Erythroblast (primary cell): Measurements from ENCODE around the gene DCST2.

Experiments used
- GATA1 ChIP-seq: IDR thresholded peaks from 2 replicates; pipeline ENCODE4 v1.6.1; 2011; ENCODE audit warnings: low read depth, mild to moderate bottlenecking, control low read depth, low read length, moderate library complexity
- POLR2A ChIP-seq: IDR thresholded peaks from 2 replicates; pipeline ENCODE4 v1.6.1; 2011; ENCODE audit warnings: mild to moderate bottlenecking, low read length

DNA sequence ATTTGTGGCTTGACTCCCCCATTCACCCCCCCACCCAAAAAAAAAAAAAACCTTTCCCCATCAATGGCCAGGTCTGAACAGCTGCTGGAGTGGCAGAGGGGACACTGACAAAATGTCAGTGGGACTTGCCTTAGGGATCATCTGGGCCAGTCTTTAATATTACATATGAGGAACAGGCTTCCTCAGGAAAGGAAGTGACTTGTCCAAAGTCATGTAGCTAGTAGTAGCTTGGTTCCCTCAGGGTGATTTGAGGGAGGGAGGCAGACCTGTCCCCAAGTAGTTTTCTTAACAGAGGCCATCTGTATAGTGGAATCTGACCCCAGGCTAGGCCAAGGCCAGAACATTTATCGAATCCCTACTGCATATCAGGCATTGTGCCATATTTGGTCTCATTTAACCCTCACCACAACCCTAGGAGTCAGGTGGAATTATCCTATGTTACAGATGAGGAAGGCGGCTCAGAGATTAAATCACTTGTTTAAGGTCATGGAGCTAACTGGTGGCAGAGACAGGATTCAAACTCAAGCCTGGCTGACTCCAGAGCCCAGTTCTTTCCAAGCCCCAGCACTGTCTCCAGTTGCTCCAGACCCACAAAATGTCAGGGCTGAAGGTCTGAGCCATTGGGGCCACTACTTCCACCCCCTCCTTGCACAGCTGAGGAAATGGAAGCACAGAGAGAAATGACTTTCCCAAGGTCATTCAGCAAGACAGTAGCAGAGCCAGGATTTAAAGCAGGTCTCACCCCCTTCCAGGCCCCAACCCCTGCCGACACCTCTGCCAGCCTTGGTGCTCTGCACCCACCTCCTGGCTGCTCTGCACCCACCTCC lies 20.6 kb downstream of the DCST2 start:
- TF ChIP-seq POLR2A (no peak), GATA1 (no peak)
